Duodenal mucosa (tissue), 2 donors: ENCODE results near the gene TTC23L.

Source experiments
- H3K27ac ChIP-seq: one replicate; pipeline ENCODE4 v1.7.0; 2013; ENCODE audit warnings: low read depth, low read length
- H3K27me3 ChIP-seq, 2 donors: one replicate each; pipeline ENCODE4 v1.7.0; 2013; ENCODE audit warnings: low read length in 2 of 2, control low read depth in 1 of 2; ENCODE audit not compliant: insufficient read depth in 2 of 2, control insufficient read depth in 1 of 2
- H3K36me3 ChIP-seq, 2 donors: one replicate each; pipeline ENCODE4 v1.7.0; 2013; ENCODE audit warnings: low read length in 2 of 2, control low read depth in 1 of 2; ENCODE audit not compliant: insufficient read depth in 2 of 2, control insufficient read depth in 1 of 2
- H3K4me1 ChIP-seq, 2 donors: one replicate each; pipeline ENCODE4 v1.7.0; 2013; ENCODE audit warnings: low read length in 2 of 2, control low read depth in 1 of 2; ENCODE audit not compliant: insufficient read depth in 2 of 2, control insufficient read depth in 1 of 2
- H3K4me3 ChIP-seq, 2 donors: one replicate each; pipeline ENCODE4 v1.7.0; 2013; ENCODE audit warnings: low read length in 2 of 2, low read depth in 1 of 2
- H3K9ac ChIP-seq, 2 donors: one replicate each; pipeline ENCODE4 v1.7.0; 2013; ENCODE audit warnings: low read length in 2 of 2, low read depth in 1 of 2
- H3K9me3 ChIP-seq, 2 donors: one replicate each; pipeline ENCODE4 v1.7.0; 2013; ENCODE audit warnings: low read length in 2 of 2, control low read depth in 1 of 2; ENCODE audit not compliant: control insufficient read depth in 1 of 2

Gene TTC23L

GRCh38 chr5:34833090-34833489 lies 5.9 kb upstream of the TTC23L start:
- Histone ChIP-seq H3K27me3 (no peaks in the 10 kb centered on the region), H3K36me3 (no peaks in the 10 kb centered on the region), H3K9ac (no peak overlapping the region), H3K9me3 (no peaks in the 10 kb centered on the region), H3K27ac (no peak overlapping the region), H3K4me1 (no peaks in the 10 kb centered on the region), H3K4me3 (no peak overlapping the region)

- Histone ChIP-seq H3K4me1 (no peaks in the 10 kb centered on the region), H3K4me3 (no peak overlapping the region), H3K27ac (no peak overlapping the region), H3K9me3 (no peaks in the 10 kb centered on the region), H3K36me3 (no peaks in the 10 kb centered on the region), H3K27me3 (no peaks in the 10 kb centered on the region), H3K9ac (no peak overlapping the region)
Measured at GRCh38 chr5:34833976-34834793, 4.8 kb upstream of the TTC23L start.

- H3K27ac ChIP-seq = no peak overlapping the region
- no peaks in the 10 kb centered on the region for H3K36me3 ChIP-seq
- H3K27me3 ChIP-seq = no peaks in the 10 kb centered on the region
- H3K9ac ChIP-seq = no peak overlapping the region
- peaks cover 0 to 4% of the 10 kb centered on the region in 2 donors for H3K4me1 ChIP-seq
- no peaks in the 10 kb centered on the region for H3K9me3 ChIP-seq
- no peak overlapping the region for H3K4me3 ChIP-seq
Measured at GRCh38 chr5:34834794-34835089, 4.2 kb upstream of the TTC23L start.

- no peaks in the 10 kb centered on the region for H3K36me3 ChIP-seq
- no peak overlapping the region for H3K27ac ChIP-seq
- no peak overlapping the region for H3K9ac ChIP-seq
- no peak overlapping the region for H3K4me3 ChIP-seq
- no peaks in the 10 kb centered on the region for H3K27me3 ChIP-seq
- H3K9me3 ChIP-seq = no peaks in the 10 kb centered on the region
- peaks cover 0 to 4% of the 10 kb centered on the region in 2 donors for H3K4me1 ChIP-seq
Measured at GRCh38 chr5:34835664-34836063, 3.3 kb upstream of the TTC23L start.

DNA sequence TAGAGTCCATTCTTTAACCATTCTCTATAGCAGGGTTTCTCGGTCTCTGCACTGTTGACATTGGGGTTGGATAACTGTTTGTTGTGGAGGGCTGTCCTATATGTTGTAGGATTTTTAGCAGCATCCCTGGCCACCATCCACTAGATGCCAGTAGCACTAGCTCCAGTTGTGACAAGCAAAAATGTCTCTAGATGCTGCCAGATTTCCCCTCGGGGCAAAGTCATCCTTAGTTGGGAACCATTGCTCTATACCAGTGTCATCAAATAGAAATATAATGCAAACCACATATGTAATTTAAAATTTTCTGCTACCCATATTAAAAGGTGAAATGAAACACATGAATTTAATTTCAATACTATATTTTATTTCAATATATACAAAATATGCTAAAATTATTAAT lies 2.9 kb downstream of the TTC23L start:
- no peak overlapping the region for H3K27ac ChIP-seq
- H3K27me3 ChIP-seq = no peaks in the 10 kb centered on the region
- no peak overlapping the region for H3K9ac ChIP-seq
- no peak overlapping the region for H3K4me3 ChIP-seq
- peaks cover 0 to 4% of the 10 kb centered on the region in 2 donors for H3K4me1 ChIP-seq
- H3K9me3 ChIP-seq = no peaks in the 10 kb centered on the region
- no peaks in the 10 kb centered on the region for H3K36me3 ChIP-seq

- Histone ChIP-seq H3K9me3 (no peaks in the 10 kb centered on the region), H3K27ac (no peak overlapping the region), H3K4me1 (peaks cover 0 to 4% of the 10 kb centered on the region in 2 donors), H3K27me3 (no peaks in the 10 kb centered on the region), H3K4me3 (no peak overlapping the region), H3K36me3 (no peaks in the 10 kb centered on the region), H3K9ac (no peak overlapping the region)
Measured at GRCh38 chr5:34842554-34842953, 3.6 kb downstream of the TTC23L start.

DNA sequence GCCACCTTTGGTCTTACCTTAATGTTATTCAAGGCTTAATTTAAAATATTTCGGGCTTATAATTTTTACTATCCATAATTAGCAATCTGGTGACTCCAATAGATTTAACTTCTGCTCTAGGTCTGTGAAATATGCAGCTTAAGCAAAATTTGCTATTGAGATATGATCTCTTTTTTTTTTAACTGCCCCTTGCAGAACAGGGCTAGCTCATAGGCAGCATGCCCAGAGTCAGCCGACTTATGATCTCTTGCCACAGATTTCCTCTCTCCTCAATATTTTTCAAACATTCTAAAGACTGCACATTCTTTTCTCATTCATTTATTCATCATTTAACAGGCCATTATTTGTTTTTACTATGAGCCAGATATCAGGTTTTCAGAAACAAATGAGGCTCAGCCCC lies 4.5 kb downstream of the TTC23L start:
- Histone ChIP-seq H3K4me1 (peaks cover 0 to 4% of the 10 kb centered on the region in 2 donors), H3K4me3 (no peak overlapping the region), H3K9me3 (no peaks in the 10 kb centered on the region), H3K36me3 (no peaks in the 10 kb centered on the region), H3K27ac (no peak overlapping the region), H3K9ac (no peak overlapping the region), H3K27me3 (no peaks in the 10 kb centered on the region)

DNA sequence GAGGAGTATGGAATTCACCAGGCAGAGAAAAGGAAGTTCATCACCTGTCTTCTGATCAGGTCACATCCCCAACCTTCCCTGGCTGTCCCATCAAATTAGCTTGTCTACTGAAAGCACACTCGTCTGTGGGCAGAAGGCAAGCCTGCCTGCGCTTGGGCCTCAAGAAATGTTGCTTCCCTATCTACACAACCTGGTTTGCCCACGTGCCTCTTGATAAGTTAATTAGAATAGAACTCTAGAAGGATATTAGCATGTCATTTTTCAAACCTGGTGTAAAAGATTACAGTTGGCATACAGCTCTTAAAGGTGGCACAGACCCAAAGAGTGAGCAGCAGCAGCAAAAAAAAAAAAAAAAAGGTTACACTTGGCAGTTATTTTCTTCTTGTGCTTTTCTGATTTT lies 5.1 kb downstream of the TTC23L start:
- H3K27me3 ChIP-seq = no peaks in the 10 kb centered on the region

DNA sequence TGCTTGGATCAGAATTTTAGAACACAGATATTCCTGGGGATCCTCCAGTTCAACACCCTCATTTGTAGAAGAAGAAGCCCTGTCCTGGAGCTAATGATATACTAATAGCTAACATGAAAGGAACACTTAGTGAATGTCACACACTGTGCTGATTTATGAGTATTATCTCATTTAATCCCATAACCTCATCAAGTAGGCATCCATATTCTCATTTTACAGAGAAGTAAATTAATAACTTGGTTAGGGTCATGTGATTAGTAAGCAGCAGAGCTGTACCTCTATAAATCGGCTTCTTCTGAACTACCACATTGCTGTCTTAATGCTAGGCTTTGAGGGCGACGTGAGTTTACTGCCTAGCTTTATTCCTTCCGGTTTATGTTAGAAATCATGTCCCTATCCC lies 6.0 kb downstream of the TTC23L start:
- no peaks in the 10 kb centered on the region for H3K4me1 ChIP-seq
- H3K9ac ChIP-seq = no peak overlapping the region
- no peaks in the 10 kb centered on the region for H3K9me3 ChIP-seq
- no peak overlapping the region for H3K4me3 ChIP-seq
- no peak overlapping the region for H3K27ac ChIP-seq
- H3K36me3 ChIP-seq = no peaks in the 10 kb centered on the region
- no peaks in the 10 kb centered on the region for H3K27me3 ChIP-seq

More for the DNA sequence above, 5.1 kb downstream of the TTC23L start:
- Histone ChIP-seq H3K9me3 (no peaks in the 10 kb centered on the region), H3K4me3 (no peak overlapping the region), H3K9ac (no peak overlapping the region), H3K36me3 (no peaks in the 10 kb centered on the region), H3K4me1 (peaks cover 0 to 4% of the 10 kb centered on the region in 2 donors), H3K27ac (no peak overlapping the region)

- Histone ChIP-seq H3K4me3 (no peak overlapping the region), H3K9ac (no peak overlapping the region), H3K36me3 (no peaks in the 10 kb centered on the region), H3K9me3 (no peaks in the 10 kb centered on the region), H3K27ac (no peak overlapping the region), H3K27me3 (no peaks in the 10 kb centered on the region), H3K4me1 (no peaks in the 10 kb centered on the region)
Measured at GRCh38 chr5:34847056-34847455, 8.1 kb downstream of the TTC23L start.
